Urinary bladder (tissue), 4 donors: ENCODE data around the gene DYNC1I1. TPM values are rescaled to one million over a fixed set of nuclear protein-coding genes. Genes with fewer than 3 reads are reported as not detected.

Source experiments
- DNase-seq: peaks from one replicate; pipeline ENCODE4 v3.0.0-alpha.2; 2015; ENCODE audit errors: extremely low spot score
- H3K27ac ChIP-seq: one replicate; pipeline ENCODE4 v1.5.1; 2013; ENCODE audit warnings: low read depth, mild to moderate bottlenecking, moderate library complexity
- H3K36me3 ChIP-seq: one replicate; pipeline ENCODE4 v1.6.1; 2013; ENCODE audit warnings: mild to moderate bottlenecking, moderate library complexity; ENCODE audit not compliant: insufficient read depth
- H3K4me1 ChIP-seq: one replicate; pipeline ENCODE4 v1.6.1; 2013; ENCODE audit warnings: mild to moderate bottlenecking, moderate library complexity; ENCODE audit not compliant: insufficient read depth
- H3K4me3 ChIP-seq: one replicate; pipeline ENCODE4 v1.5.1; 2013; ENCODE audit warnings: low read depth, low read length
- WGBS: extraction: QIAGEN DNeasy Blood & Tissue Kit; methylation state at CpG from one replicate; pipeline ENCODE4 v1.1.7; 2013; 5-methylcytosine and 5-hydroxymethylcytosine counted together
- polyA plus RNA-seq: library from polyadenylated mRNA; stranded (reverse); fragments of 200-250 nt; gene quantifications from one replicate; pipeline ENCODE4 v1.2.3, GENCODE V29; 2013
- total RNA-seq: library from RNA; depleted of rRNA; stranded (reverse); fragments of >200 nt; gene quantifications from one replicate; pipeline ENCODE4 v1.2.3, GENCODE V29; 2014
- donor health status: healthy with polysubstance abuse.
- donor health status: healthy.

DYNC1I1 gene
- total and polyA plus RNA-seq, 2 donors, result 2.2 to 34.4 TPM

DNA sequence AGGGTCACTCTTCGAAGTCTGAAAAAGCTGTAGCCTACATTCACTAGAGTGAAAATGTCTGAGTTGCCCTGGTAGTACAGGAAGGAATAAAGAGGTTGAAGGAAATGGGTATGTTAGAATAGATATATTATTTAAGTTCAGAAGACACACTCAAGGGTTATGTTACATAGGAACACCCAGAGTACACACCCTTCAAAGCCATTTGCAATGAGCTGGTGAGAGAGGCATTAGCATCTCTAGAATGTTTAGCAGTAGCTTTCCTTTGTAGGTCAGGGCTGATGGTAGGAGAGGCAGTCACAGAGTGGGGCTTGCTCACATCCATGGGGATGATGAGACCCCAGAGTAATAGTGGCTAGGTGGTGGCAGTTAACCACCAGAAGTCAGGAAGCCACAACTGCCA is 328.4 kb downstream of the DYNC1I1 start:
- Histone ChIP-seq H3K36me3 (no peaks in the 10 kb centered on the region), H3K4me3 (no peak overlapping the region), H3K27ac (no peak overlapping the region), H3K4me1 (no peaks in the 10 kb centered on the region)
- no peak for DNase-seq
- 68% methylated on average over 1 of the region's 1 CpG for WGBS

DNA sequence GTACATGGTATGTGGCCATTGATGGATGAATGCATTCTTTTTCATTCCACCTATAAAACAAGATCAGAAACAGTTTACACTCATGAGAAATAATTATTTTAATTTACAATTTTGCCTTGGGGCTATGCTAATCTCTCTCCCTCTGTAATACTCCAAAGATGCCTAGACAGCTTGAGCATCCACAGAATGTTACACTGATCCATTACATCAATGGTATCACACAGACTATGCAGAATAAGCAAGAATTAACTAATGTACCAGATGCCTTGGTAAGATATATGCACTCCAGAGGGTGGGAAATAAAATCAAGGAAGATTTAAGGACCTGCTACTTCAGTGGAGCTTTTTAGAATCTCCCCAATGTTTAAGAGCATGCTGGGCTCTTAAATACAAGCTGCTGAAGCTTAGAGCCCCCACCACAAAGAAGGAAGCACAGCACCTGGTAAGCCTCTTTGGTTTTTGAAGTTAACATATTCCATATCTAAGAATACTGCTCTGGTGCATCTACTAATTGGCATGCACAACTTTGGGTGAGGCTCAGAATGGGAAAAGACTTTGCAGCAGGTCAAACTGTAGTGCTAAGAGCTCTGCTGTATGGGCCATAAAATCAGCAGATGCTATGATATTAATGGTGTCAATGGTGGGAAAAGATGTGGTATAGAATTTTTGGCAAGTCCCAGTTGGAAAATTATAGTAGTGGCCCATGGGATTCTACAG is 329.9 kb downstream of the DYNC1I1 start:
- Histone ChIP-seq H3K4me3 (no peak overlapping the region), H3K4me1 (no peaks in the 10 kb centered on the region), H3K36me3 (no peaks in the 10 kb centered on the region), H3K27ac (no peak overlapping the region)
- no peak for DNase-seq

DNA sequence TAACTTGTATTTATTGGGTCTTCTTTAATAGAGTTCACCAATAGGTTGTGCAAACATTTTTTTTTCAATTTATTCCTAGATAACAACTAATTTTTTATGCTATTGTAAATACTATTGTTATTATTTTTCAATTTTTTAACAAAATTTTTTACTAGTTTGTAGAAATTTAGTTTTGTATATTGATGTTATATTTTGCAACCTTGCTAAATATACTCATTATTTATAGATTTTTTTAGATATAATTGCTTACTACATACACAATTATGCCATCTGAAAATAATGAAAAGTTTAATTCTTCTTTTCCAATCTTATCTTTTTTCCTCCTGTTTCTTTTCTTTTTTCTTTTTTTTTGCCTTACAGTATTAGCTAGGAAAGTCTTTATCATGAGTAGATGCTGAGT is 332.6 kb downstream of the DYNC1I1 start:
- no peaks in the 10 kb centered on the region for H3K4me1 ChIP-seq

DNA sequence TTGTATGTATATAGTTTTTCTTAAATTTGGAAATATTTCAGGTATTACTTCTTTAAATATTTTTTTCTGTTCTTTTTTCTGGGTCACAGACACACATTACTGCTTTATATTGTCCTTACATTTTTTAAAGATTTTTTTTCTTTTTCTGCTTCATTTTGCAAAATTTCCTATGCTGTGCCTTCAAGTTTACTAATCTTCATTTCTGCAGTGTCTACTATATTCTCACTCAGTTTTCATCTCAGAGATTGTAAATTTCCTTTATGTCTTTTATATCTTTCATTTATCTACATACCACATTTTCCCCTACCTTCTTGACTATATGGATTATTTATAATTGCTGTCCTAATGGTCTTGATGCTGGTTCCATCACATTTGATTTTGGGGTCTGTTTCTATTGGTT is 339.1 kb downstream of the DYNC1I1 start:
- Histone ChIP-seq H3K27ac (no peak overlapping the region), H3K4me1 (no peaks in the 10 kb centered on the region), H3K4me3 (no peak overlapping the region), H3K36me3 (no peaks in the 10 kb centered on the region)
- no peak for DNase-seq

More for the DNA sequence above, 332.6 kb downstream of the DYNC1I1 start:
- DNase-seq, result no peak
- H3K36me3 ChIP-seq, result no peaks in the 10 kb centered on the region
- no peak overlapping the region for H3K4me3 ChIP-seq
- H3K27ac ChIP-seq, result no peak overlapping the region

DNA sequence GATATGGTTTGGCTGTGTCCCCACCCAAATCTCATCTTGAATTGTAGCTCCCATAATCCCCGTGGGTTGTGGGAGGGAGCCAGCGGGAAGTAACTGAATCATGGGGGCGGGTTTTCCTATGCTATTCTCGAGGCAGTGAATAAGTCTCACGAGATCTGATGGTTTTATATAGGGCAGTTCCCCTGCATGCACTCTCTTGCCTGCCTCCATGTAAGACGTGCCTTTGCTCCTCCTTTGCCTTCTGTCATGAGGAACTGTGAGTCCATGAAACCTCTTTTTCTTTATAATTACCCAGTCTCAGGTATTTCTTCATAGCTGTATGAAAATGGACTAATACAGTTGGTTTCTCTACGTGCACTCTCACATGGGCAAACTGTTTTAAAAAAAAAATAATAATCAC is 341.8 kb downstream of the DYNC1I1 start:
- Histone ChIP-seq H3K4me3 (no peak overlapping the region), H3K4me1 (no peaks in the 10 kb centered on the region), H3K36me3 (no peaks in the 10 kb centered on the region), H3K27ac (no peak overlapping the region)
- DNase-seq, result no peak
- WGBS, result 91% methylated on average over 7 of the region's 7 CpGs

DNA sequence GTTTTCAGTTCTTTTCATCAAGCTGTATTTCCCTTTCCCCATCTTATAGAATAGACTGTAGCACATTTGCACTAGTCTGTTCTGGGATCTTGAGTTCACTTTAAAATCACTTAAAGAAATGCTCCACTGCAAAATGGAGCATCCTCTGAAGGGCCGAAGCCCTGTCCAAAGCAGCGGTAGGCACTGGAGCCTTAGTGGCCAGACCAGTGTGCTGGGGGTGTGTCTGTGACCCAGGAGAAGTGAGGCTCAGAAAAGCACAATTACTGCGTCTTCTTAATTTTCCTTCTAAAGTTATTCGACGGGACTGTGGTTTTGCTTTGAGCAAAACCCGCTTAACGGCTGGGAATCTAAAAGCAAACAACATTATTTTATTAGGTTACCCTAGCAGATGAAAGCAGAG is 343.8 kb downstream of the DYNC1I1 start:
- no peak overlapping the region for H3K4me3 ChIP-seq
- no peak overlapping the region for H3K27ac ChIP-seq
- H3K4me1 ChIP-seq, result no peaks in the 10 kb centered on the region
- DNase-seq, result no peak
- H3K36me3 ChIP-seq, result peaks cover 5% of the 10 kb centered on the region
- 57% methylated on average over 7 of the region's 7 CpGs for WGBS

DNA sequence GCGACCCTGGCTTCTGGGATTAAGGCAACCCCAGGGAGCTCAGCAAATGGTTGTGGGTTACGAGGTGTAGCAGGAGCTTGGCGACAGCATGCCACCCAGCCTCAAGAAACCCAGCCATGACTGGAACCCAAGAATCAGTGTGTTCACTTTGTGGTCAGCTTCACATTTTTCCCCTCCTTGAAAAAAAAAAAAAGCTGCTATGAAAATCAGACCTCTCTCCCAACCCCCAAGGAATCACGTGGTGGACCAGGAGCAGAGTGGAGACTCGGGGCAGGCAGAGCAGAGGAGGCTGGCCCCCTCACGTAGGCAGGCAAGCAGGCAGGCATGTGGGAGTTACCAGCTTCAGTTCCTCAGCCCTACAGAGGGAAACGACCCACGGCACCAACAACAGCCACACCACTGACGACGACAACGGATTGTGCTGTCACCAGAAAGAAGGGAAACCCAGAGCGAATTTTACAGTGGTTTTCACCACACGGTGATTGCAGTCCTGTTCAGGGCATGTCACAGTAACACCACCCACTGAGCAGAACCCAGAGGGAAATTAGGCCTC is 346.2 kb downstream of the DYNC1I1 start:
- no peak overlapping the region for H3K27ac ChIP-seq
- WGBS, result 60% methylated on average over 13 of the region's 13 CpGs
- no peak for DNase-seq
- no peaks in the 10 kb centered on the region for H3K4me1 ChIP-seq
- no peak overlapping the region for H3K4me3 ChIP-seq
- H3K36me3 ChIP-seq, result peaks cover 8% of the 10 kb centered on the region

DNA sequence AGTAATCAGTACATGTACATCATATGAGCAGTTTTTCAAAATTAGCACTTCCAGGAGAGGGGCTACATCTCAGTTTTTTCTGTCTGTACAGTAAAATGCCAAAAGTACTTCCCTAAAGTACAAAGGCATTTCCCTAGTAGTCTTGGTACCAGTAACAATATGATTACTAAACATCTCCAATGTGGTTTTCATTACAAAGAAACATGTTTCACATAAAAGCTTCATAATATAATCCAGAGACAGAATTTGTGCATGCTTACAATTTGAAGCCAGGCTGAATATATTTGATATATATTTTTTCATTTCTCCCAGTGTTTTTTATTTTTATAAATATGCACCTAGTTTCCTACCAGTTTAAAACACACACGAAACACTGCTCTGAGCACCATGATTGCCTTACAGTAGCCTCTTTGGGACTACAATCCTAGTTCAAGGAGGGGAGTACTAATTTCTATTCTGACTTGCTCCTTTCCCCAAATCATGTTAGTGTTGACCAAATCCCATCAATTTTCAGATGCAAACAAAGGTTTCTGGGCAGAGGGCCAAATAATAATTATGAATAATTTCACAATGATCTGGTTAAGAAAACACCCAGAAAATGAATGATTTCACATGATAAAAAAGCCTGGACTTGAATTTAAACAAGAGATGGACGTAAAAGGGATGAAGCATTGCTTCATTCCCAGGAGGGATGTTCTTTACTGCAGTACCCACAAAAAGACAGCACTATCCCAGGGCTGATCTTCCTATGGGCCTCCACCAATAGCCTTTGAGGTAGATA is 348.3 kb downstream of the DYNC1I1 start:
- no peaks in the 10 kb centered on the region for H3K4me1 ChIP-seq
- H3K27ac ChIP-seq, result no peak overlapping the region
- no peak for DNase-seq
- WGBS, result 85% methylated on average over 2 of the region's 2 CpGs
- peaks cover 8% of the 10 kb centered on the region for H3K36me3 ChIP-seq
- H3K4me3 ChIP-seq, result no peak overlapping the region

DNA sequence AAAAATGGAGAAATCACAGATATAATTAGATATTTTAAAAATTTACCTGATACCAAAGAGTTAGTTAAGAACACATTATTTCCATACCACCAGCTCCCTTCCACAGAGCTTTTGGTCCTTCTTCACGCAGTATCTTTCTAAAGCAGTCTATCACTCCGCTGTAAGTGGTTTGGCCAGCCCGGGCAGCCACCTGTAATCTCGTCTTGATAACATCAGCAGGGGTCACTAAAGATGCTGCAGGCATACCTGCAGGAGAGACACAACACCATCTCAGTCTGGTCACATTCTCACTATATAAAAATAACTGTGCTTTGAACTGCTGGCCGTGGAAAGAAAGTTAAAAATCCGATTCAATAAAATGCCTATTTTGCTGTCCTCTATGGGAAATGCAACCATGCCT is 349.4 kb downstream of the DYNC1I1 start:
- peaks cover 8% of the 10 kb centered on the region for H3K36me3 ChIP-seq
- H3K27ac ChIP-seq, result no peak overlapping the region
- H3K4me1 ChIP-seq, result no peaks in the 10 kb centered on the region
- DNase-seq, result no peak
- 84% methylated on average over 6 of the region's 6 CpGs for WGBS
- H3K4me3 ChIP-seq, result no peak overlapping the region

DNA sequence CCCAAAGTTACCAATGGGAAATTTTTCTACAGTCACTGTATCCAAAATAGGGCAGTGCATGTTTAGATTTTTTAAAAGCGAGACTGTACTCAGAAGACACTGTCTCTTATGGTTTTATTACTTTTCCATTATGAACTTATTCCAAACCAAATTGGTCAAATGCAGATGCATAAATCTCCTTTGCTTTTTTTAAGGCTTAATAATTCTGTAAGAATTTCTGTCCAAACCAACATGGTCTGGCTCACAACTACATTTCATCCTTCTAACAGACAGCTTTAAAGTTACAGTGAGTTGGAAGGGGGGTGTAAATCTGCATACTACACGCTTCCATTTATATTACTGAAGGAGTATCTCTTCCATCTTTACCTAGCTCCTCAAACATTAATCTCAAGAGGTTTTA is 350.4 kb downstream of the DYNC1I1 start:
- peaks cover 8% of the 10 kb centered on the region for H3K36me3 ChIP-seq
- H3K4me3 ChIP-seq, result no peak overlapping the region
- no peak overlapping the region for H3K27ac ChIP-seq
- H3K4me1 ChIP-seq, result no peaks in the 10 kb centered on the region
- DNase-seq, result no peak
- WGBS, result 84% methylated on average over 2 of the region's 2 CpGs

DNA sequence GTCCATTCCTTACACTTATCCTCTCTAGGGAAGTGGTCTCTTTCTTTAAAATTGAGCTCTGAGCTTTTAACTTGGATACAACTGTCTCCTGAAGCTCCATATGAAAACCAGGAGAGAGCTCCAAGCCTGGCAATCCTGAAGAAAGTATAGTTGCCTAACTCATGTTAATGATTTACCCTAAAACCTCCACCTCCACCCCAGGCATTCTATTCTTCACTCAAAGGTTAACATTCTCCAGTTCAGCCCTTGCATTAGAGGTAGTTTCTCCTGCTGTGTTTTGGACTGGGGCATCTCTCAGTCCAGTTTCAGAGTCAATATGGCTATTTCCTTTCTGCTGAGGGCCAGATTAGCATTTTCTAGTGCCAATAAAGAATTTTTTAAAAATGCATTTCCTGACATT is 354.0 kb downstream of the DYNC1I1 start:
- H3K27ac ChIP-seq, result no peak overlapping the region
- no peak overlapping the region for H3K4me3 ChIP-seq
- no peak for DNase-seq
- H3K4me1 ChIP-seq, result no peaks in the 10 kb centered on the region
- peaks cover 3% of the 10 kb centered on the region for H3K36me3 ChIP-seq

DNA sequence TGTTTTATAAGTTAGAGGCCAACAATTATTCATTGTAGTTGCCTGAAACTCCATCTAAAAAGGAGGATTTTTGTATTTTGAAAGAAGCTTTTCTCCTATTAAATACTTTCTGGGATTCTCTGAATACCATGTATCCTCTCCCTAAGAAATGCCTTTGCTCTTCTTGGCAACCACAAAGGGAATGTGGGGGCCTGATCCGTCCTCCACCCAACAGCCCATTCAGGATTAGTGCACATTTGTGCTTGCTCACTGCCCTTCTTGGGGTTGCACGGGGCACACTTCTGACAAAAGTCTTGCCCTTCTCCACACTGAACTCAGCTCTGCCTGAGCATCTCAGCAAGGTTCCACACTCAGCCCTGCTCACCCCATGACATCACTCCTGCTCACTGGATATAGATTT is 355.4 kb downstream of the DYNC1I1 start:
- Histone ChIP-seq H3K4me3 (no peak overlapping the region), H3K4me1 (no peaks in the 10 kb centered on the region), H3K27ac (no peak overlapping the region), H3K36me3 (no peaks in the 10 kb centered on the region)
- no peak for DNase-seq
- WGBS, result 76% methylated on average over 2 of the region's 2 CpGs

DNA sequence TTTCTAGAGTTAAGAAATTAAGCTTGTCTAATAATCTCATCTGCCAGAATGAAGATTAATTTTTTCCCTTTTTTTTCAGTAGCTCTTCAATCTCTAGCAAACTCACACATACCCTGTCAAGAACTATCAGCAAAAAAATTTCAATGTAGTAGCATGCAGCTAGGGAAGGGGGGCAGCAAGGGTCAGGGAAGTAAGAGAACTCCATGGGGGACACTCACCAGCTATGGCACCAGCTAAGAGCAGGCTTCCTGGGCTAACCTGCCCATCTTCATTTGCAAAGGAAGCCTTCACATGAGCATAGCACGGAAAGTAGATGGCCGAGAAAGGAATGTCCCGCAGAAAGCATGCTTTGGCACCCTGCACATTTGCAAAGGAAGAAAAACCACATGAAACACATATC is 359.2 kb downstream of the DYNC1I1 start:
- WGBS, result 93% methylated on average over 3 of the region's 3 CpGs
- no peak for DNase-seq
- H3K36me3 ChIP-seq, result no peaks in the 10 kb centered on the region

DNA sequence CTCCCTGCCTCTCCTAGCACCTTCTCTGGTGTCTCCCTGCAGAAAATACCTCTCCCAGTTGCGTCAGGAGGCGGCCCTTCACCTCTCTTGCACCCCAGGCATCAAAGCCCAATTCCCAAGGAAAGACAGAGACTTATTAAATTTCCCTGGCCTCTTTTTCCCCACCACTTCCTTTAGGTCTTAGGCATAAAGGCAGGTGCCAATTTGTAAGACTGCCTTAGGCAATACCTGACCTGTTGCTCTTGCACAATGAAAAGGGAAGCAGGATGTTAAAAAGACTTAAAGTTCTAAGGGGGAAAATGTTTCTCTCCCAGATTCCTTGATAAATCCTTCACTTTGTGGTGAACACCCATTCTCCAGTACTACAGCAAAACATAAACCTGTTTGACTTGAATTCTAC is 362.9 kb downstream of the DYNC1I1 start:
- no peaks in the 10 kb centered on the region for H3K4me1 ChIP-seq
- no peak overlapping the region for H3K27ac ChIP-seq
- 94% methylated on average over 2 of the region's 2 CpGs for WGBS
- no peaks in the 10 kb centered on the region for H3K36me3 ChIP-seq
- no peak for DNase-seq
- no peak overlapping the region for H3K4me3 ChIP-seq

More for the DNA sequence above, 359.2 kb downstream of the DYNC1I1 start:
- Histone ChIP-seq H3K4me3 (no peak overlapping the region), H3K27ac (no peak overlapping the region), H3K4me1 (no peaks in the 10 kb centered on the region)
